Activated CD4-positive, alpha-beta memory T cell treated with anti-CD3 and anti-CD28 coated beads, Interleukin-2, amount 10 ng/mL, durations not matched to agents 7 days and 5 days (primary cell): ENCODE data around the gene JAKMIP1. TPM values are rescaled to one million over a fixed set of nuclear protein-coding genes. Genes with fewer than 3 reads are reported as not detected.
"Not testable (repeated sequence)": the region's sequence is repeated elsewhere in the genome, so short reads cannot be mapped to it uniquely, and the experiment has no call there.

Experiments used
- CTCF ChIA-PET: fragments of 350-600 bp; sonication (Branson Sonifier 250); formaldehyde crosslinking; loops from one replicate; lab custom pipeline; 2021; ENCODE audit warnings: antibody characterized with exemption, inconsistent platforms; lab: Charles Lee
- POLR2A ChIA-PET: fragments of 350-600 bp; sonication (Branson Sonifier 250); formaldehyde crosslinking; loops from one replicate; lab custom pipeline; 2021; ENCODE audit warnings: antibody characterized with exemption; lab: Charles Lee
- DNase-seq: peaks from one replicate; pipeline ENCODE4 v3.0.0-alpha.2; 2020
- H3K27ac Mint-ChIP-seq: one replicate; pipeline ENCODE4 v1.8.0; 2021; ENCODE audit warnings: mild to moderate bottlenecking, mixed read lengths
- H3K27me3 Mint-ChIP-seq: one replicate; pipeline ENCODE4 v1.8.0; 2021; ENCODE audit warnings: mixed read lengths
- H3K36me3 Mint-ChIP-seq: one replicate; pipeline ENCODE4 v1.8.0; 2021; ENCODE audit warnings: low read depth, mixed read lengths
- H3K4me1 Mint-ChIP-seq: one replicate; pipeline ENCODE4 v1.8.0; 2021; ENCODE audit warnings: mixed read lengths
- H3K4me3 Mint-ChIP-seq: one replicate; pipeline ENCODE4 v1.8.0; 2021; ENCODE audit warnings: mild to moderate bottlenecking, mixed read lengths
- H3K9me3 Mint-ChIP-seq: one replicate; pipeline ENCODE4 v1.8.0; 2021; ENCODE audit warnings: mixed read lengths
- total RNA-seq, 2 experiments: library from RNA; stranded (reverse); gene quantifications; one replicate each; pipeline ENCODE4 v1.2.3, GENCODE V29; 2021

Gene JAKMIP1
- total RNA-seq, 2 experiments from 2014 or later: 43.8 to 44.4 TPM

GRCh38 chr4:6225469-6225868 lies 25.1 kb upstream of the JAKMIP1 start:
- H3K27ac Mint-ChIP-seq: no peak overlapping the region

GRCh38 chr4:6224735-6225134 lies 24.4 kb upstream of the JAKMIP1 start:
- peaks cover 45% of the 10 kb centered on the region for H3K27me3 Mint-ChIP-seq
- H3K4me3 Mint-ChIP-seq: no peak overlapping the region

More at GRCh38 chr4:6225469-6225868, 25.1 kb upstream of the JAKMIP1 start:
- POLR2A ChIA-PET: no interaction called here
- CTCF ChIA-PET: interaction anchor here (0.6 to 1.8 kb wide), 5 partner anchors 24 to 227 kb away, joined by 3 to 8 read pairs (median 4); no protein-coding TSS in a partner anchor
- Mint-ChIP-seq H3K36me3 (peaks cover 11% of the 10 kb centered on the region), H3K27me3 (peaks cover 40% of the 10 kb centered on the region), H3K4me1 (no peaks in the 10 kb centered on the region), H3K9me3 (no peaks in the 10 kb centered on the region), H3K4me3 (no peak overlapping the region)
- peak; percentile 45 for DNase-seq

GRCh38 chr4:6222761-6223292 lies 22.5 kb upstream of the JAKMIP1 start:
- no peak overlapping the region for H3K4me3 Mint-ChIP-seq
- ChIA-PET POLR2A (no interaction called here), CTCF (no interaction called here)
- peaks cover 14% of the 10 kb centered on the region for H3K36me3 Mint-ChIP-seq
- no peak for DNase-seq
- no peaks in the 10 kb centered on the region for H3K9me3 Mint-ChIP-seq
- peaks cover 1% of the 10 kb centered on the region for H3K4me1 Mint-ChIP-seq
- no peak overlapping the region for H3K27ac Mint-ChIP-seq
- peaks cover 62% of the 10 kb centered on the region for H3K27me3 Mint-ChIP-seq

More at GRCh38 chr4:6224735-6225134, 24.4 kb upstream of the JAKMIP1 start:
- H3K27ac Mint-ChIP-seq: no peak overlapping the region
- no peak for DNase-seq
- POLR2A ChIA-PET: interaction anchor here (0.9 kb wide), 1 partner anchor 52 kb away, joined by 3 read pairs; no protein-coding TSS in a partner anchor
- no peaks in the 10 kb centered on the region for H3K4me1 Mint-ChIP-seq
- CTCF ChIA-PET: interaction anchor here (0.6 to 1.8 kb wide), 5 partner anchors 25 to 227 kb away, joined by 3 to 8 read pairs (median 4); no protein-coding TSS in a partner anchor
- H3K9me3 Mint-ChIP-seq: no peaks in the 10 kb centered on the region
- H3K36me3 Mint-ChIP-seq: peaks cover 11% of the 10 kb centered on the region

DNA sequence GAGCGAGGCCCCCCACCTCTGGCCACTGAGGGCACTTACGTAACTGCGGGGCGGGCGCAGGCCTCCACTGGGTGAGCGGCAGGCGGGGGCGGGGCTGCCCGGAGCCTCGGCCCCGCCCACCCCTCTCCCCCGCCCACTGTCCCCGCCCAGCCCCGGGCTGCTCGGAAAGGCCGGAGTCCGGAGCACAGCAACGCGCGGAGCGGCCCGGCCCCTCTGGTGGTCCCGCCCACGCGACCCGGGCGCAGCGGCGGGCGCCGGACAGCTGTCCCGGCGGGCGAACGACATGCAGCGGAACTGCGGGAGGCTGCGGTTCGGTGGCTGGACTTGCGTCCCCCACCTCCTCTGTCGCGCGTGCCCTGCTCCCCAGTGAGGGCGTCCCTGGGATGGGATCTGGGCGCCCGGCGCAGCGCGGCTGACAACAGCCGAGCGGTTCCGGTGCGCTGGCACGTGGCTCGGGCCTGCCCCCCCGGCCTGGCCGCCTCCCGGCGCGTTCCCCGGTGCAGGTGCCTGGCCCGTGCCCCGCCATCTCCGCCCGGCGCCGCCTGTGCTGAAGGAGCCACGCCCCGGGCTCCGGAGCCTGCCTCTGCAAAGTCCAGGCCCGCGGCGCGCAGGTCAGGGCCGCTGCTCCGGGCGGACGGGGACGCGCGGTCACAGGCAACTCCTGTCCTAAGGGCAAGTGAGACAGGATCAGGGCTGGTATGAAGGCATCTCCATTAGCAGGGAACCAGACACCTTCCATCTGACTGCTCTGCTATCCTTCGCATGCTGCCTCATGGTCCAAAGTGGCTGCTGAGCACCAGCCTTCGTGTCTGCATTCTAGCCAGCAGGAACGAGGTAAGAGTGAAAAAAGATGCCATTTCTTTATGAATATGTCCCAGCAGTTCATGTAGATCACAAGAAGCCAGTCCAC lies 21.8 kb upstream of the JAKMIP1 start:
- Mint-ChIP-seq H3K4me1 (peaks cover 1% of the 10 kb centered on the region), H3K4me3 (no peak overlapping the region), H3K9me3 (no peaks in the 10 kb centered on the region), H3K27me3 (peaks cover 68% of the 10 kb centered on the region), H3K36me3 (peaks cover 14% of the 10 kb centered on the region), H3K27ac (no peak overlapping the region)
- CTCF ChIA-PET: interaction anchor here (0.6 to 2.3 kb wide), 4 partner anchors 28 to 187 kb away, joined by 3 to 13 read pairs (median 8); no protein-coding TSS in a partner anchor
- no peak for DNase-seq
- POLR2A ChIA-PET: interaction anchor here (2.1 kb wide), 1 partner anchor 22 kb away, joined by 8 read pairs; the partner anchor contains the start of gene JAKMIP1

DNA sequence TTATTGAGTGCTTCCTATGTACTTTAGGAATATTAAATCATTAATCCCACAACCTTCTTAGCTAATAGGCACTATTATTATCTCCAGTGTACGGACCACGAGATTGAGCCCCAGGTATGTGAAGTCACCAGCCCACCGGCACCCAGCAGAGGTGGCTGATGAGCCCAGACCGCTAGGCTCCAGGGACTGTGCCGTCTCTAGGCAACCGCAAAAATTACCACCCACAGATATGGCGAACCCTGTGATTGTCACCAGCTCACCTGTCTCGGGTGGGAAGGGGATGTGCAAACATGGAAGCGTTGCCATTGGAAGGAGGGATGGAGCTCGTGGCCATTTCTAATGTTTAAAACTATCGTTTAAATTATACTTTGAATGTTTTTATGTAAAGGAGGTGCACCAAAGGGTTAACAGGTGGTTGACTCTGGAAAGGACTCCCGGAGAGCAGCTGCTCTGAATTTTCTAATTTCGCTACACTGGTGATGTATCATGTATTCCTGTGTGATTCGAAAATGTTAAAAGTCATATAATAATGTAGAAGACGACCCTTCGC lies 21.0 kb upstream of the JAKMIP1 start:
- Mint-ChIP-seq H3K27ac (no peak overlapping the region), H3K4me1 (peaks cover 1% of the 10 kb centered on the region), H3K9me3 (no peaks in the 10 kb centered on the region), H3K27me3 (peaks cover 72% of the 10 kb centered on the region), H3K4me3 (no peak overlapping the region), H3K36me3 (peaks cover 14% of the 10 kb centered on the region)
- POLR2A ChIA-PET: interaction anchor here (0.8 to 2.1 kb wide), 2 partner anchors 21 to 41 kb away, joined by 3 to 8 read pairs; partner anchors contain the start of gene JAKMIP1
- DNase-seq: no peak
- CTCF ChIA-PET: interaction anchor here (0.6 to 2.3 kb wide), 6 partner anchors 20 to 188 kb away, joined by 3 to 13 read pairs (median 6); no protein-coding TSS in a partner anchor

DNA sequence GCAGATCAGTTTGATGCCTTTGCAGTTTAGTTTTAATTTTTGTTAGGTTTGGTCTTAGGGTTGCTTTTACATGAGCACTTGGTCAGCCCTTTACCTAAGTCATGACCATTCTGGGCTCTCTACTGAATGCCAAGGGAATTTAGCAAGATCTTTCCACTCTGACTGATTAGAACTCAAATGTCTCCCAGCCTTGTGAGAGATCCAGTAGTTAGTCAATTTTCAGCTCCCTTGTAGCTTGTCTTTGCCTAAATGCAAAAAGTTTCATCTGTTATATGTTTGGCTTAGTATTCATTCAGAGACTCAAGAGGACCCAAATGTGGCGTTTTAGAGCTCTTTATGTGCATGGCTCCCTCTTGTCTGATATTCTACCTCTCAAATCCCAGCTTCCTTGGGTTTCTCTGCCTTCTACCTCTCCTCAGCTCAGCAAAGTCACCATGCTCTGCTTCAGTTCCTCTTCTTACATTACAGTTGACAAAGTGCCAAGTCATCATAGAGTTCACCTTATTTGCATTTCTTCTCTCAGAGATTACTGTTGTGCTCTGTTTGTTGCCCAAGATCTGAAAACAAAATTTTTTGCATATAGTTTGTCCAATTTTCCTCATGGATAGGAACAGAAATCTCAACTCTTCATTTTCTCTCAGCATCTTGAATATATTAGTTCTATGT lies 17.5 kb upstream of the JAKMIP1 start:
- no peak overlapping the region for H3K4me3 Mint-ChIP-seq
- peaks cover 14% of the 10 kb centered on the region for H3K36me3 Mint-ChIP-seq
- no peak for DNase-seq
- no peak overlapping the region for H3K27ac Mint-ChIP-seq
- H3K27me3 Mint-ChIP-seq: peaks cover 59% of the 10 kb centered on the region
- peaks cover 4% of the 10 kb centered on the region for H3K9me3 Mint-ChIP-seq
- CTCF ChIA-PET: no interaction called here
- POLR2A ChIA-PET: no interaction called here
- peaks cover 1% of the 10 kb centered on the region for H3K4me1 Mint-ChIP-seq

GRCh38 chr4:6216588-6216987 lies 16.2 kb upstream of the JAKMIP1 start:
- Mint-ChIP-seq H3K4me1 (peaks cover 1% of the 10 kb centered on the region), H3K27me3 (peaks cover 58% of the 10 kb centered on the region), H3K27ac (no peak overlapping the region), H3K9me3 (peaks cover 4% of the 10 kb centered on the region), H3K4me3 (no peak overlapping the region), H3K36me3 (peaks cover 13% of the 10 kb centered on the region)
- ChIA-PET CTCF (no interaction called here), POLR2A (no interaction called here)
- no peak for DNase-seq

DNA sequence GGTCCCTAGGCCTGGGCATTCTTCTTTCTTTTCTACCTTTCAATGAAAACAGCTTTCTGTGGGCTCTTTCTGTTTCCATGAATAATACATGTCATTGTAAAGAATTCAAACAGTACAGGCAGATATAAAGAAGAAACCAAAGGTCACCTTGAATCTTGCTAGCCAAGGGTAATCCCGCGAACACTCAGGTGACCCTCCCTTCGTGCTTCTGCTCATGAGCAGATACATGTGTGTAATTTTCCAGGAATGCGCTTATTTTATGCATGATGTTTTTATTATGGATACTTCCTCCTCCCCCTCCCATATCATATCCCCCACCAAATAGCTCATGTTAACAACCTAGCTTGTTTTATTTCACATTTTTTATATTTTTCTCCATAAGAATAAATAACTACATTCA lies 9.6 kb upstream of the JAKMIP1 start:
- H3K36me3 Mint-ChIP-seq: no peaks in the 10 kb centered on the region
- peaks cover 14% of the 10 kb centered on the region for H3K27me3 Mint-ChIP-seq
- no peak overlapping the region for H3K4me3 Mint-ChIP-seq
- H3K27ac Mint-ChIP-seq: no peak overlapping the region
- peaks cover 4% of the 10 kb centered on the region for H3K9me3 Mint-ChIP-seq
- no peak for DNase-seq
- POLR2A ChIA-PET: no interaction called here
- no peaks in the 10 kb centered on the region for H3K4me1 Mint-ChIP-seq
- CTCF ChIA-PET: interaction anchor here (0.7 kb wide), 1 partner anchor 16 kb away, joined by 3 read pairs; no protein-coding TSS in a partner anchor

DNA sequence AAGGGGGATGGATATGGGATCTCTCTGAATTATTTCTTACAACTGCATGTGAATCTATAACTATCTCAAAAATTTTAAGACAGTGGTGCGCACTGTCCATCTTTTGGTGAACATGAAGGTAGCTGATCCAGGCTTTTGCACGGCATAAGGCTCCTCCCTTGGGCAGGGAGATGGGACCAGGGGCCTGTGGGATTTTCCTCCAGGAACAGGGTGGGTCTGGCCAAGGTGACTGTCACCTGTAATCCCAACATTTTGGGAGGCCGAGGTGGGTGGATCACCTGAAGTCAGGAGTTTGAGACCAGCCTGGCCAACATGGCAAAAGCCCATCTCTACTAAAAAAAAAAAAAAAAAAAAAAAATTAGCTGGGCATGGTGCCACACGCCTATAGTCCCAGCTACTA lies 8.9 kb upstream of the JAKMIP1 start:
- H3K27ac Mint-ChIP-seq, H3K9me3 Mint-ChIP-seq, H3K4me3 Mint-ChIP-seq, H3K36me3 Mint-ChIP-seq, H3K4me1 Mint-ChIP-seq, H3K27me3 Mint-ChIP-seq: not testable (repeated sequence)
- DNase-seq: peak; percentile 9
- POLR2A ChIA-PET: interaction anchor here (1.0 kb wide), 1 partner anchor 9 kb away, joined by 3 read pairs; the partner anchor contains the start of gene JAKMIP1
- CTCF ChIA-PET: interaction anchor here (0.7 kb wide), 1 partner anchor 15 kb away, joined by 3 read pairs; no protein-coding TSS in a partner anchor

- no peak for DNase-seq
- CTCF ChIA-PET: interaction anchor here (1.7 kb wide), 1 partner anchor 74 kb away, joined by 5 read pairs; no protein-coding TSS in a partner anchor
- Mint-ChIP-seq H3K9me3 (peaks cover 3% of the 10 kb centered on the region), H3K27ac (no peak overlapping the region), H3K4me1 (no peaks in the 10 kb centered on the region), H3K36me3 (no peaks in the 10 kb centered on the region), H3K4me3 (no peak overlapping the region), H3K27me3 (peaks cover 10% of the 10 kb centered on the region)
- POLR2A ChIA-PET: interaction anchor here (1.0 kb wide), 1 partner anchor 8 kb away, joined by 3 read pairs; the partner anchor contains the start of gene JAKMIP1
These were observed 8.1 kb upstream of the JAKMIP1 start for GRCh38 chr4:6208416-6208815.

DNA sequence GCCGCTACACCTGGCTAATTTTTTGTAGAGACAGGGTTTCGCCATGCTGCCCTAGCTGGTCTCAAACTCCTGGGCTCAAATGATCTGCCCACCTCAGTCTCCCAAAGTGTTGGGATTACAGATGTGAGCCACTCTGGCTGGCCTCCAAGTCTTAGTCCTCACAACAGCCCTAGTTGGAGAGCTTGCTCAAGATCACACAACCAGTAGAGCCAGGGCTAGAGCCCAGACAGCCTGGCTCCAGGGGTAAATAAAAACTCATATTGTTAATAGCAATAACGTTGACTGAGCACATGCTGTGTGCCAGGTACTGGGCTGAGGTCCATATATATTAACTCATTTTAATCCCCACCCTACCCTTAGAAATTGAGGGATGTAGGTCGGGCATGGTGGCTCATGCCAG lies 7.3 kb upstream of the JAKMIP1 start:
- Mint-ChIP-seq H3K9me3 (no peaks in the 10 kb centered on the region), H3K27me3 (peaks cover 10% of the 10 kb centered on the region)

DNA sequence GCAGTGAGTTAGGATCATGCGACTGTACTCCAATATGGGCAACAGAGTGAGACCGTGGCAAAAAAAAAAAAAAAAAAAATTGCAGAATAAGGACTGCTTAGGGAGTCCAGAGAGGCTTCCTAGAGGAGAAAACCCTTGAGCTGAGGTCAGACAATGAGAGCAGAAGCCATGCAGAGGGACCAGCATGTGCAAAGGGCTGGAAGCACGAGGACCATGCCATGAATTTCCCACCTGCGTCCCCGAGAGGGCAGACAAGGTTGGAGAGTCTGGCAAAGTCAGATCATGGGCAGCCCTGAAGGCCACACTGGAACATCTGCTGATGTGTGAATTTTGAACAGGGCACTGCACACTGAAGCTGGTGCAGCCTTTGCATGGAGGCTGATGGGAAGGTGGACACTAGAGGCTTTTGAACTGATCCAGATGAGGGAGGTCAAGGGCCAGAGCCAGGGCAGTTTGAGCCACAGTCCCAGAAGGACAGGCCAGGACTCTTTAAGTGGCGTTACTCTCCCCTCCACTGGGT lies 6.5 kb upstream of the JAKMIP1 start:
- DNase-seq: peak; percentile 13
- H3K27me3 Mint-ChIP-seq: peaks cover 9% of the 10 kb centered on the region
- ChIA-PET POLR2A (no interaction called here), CTCF (interaction anchor here (0.6 to 1.7 kb wide), 4 partner anchors 24 to 72 kb away, joined by 3 to 5 read pairs (median 4); no protein-coding TSS in a partner anchor)
- H3K4me3 Mint-ChIP-seq: no peak overlapping the region
- peaks cover 4% of the 10 kb centered on the region for H3K4me1 Mint-ChIP-seq
- H3K9me3 Mint-ChIP-seq: peaks cover 4% of the 10 kb centered on the region
- no peak overlapping the region for H3K27ac Mint-ChIP-seq
- H3K36me3 Mint-ChIP-seq: peaks cover 7% of the 10 kb centered on the region

More for the DNA sequence above, 7.3 kb upstream of the JAKMIP1 start:
- CTCF ChIA-PET: interaction anchor here (1.3 to 1.7 kb wide), 2 partner anchors 44 to 73 kb away, joined by 3 to 5 read pairs; no protein-coding TSS in a partner anchor
- Mint-ChIP-seq H3K4me1 (no peaks in the 10 kb centered on the region), H3K4me3 (no peak overlapping the region), H3K36me3 (peaks cover 2% of the 10 kb centered on the region), H3K27ac (no peak overlapping the region)
- DNase-seq: no peak
- POLR2A ChIA-PET: no interaction called here
